Fibroblast of mammary gland (primary cell): ENCODE data around the gene ADI1.
A peak's percentile ranks its signal among the peaks of the same experiment; 100 is the strongest.

Source experiments
- DNase-seq: peaks from one replicate; pipeline ENCODE4 v3.0.0-alpha.2; 2010; ENCODE audit warnings: low read depth
- H3K4me3 ChIP-seq: 2 replicates; pipeline ENCODE4 v1.5.1; 2011; ENCODE audit warnings: low read depth, mild to moderate bottlenecking, low read length, moderate library complexity; ENCODE audit not compliant: control insufficient read depth
- CTCF ChIP-seq: conservative IDR thresholded peaks from 2 replicates; pipeline ENCODE4 v1.5.1; 2011; ENCODE audit warnings: low read depth, low read length, inconsistent platforms; ENCODE audit not compliant: control insufficient read depth, insufficient read depth

Gene ADI1

GRCh38 chr2:3553946-3554345 lies 34.6 kb upstream of the ADI1 start:
- no peak for DNase-seq
- no peak overlapping the region for H3K4me3 ChIP-seq
- no peak for TF ChIP-seq CTCF

- no peak overlapping the region for H3K4me3 ChIP-seq
- DNase-seq = peak; percentile 56
- no peak for TF ChIP-seq CTCF
These were observed 28.6 kb upstream of the ADI1 start for GRCh38 chr2:3547915-3548314.

DNA sequence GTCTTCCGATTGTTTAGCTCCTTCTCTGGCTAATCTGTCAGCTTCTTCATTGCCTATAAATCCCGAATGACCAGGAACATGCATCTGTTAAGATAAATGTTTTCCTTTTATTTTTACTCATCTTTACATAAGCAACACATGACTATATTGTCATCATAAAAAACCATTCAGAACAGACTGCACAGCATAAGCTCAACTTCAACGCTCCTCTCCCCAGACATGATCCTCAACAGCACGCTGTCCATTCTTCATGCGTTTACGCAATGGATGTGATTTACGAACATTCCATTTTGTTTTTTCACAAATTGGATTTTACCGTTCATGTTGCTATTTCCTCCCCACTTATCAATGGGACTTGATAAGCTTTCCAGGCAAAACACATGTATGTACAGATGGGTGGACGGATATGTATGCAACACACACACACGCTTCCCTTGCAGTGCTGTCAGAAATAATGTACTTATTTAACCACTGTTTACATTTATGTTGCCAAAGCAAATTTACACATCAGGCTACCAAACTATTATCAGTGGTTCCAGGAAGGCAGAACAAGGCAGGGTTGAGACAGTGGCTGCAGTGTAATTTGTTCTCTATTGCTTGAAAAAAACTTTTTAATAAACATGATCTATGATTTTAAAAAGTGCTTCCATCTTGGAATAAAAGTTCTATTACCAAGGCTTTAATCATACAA lies 26.6 kb upstream of the ADI1 start:
- no peak overlapping the region for H3K4me3 ChIP-seq
- DNase-seq = no peak
- no peak for TF ChIP-seq CTCF

GRCh38 chr2:3543023-3543683 lies 23.8 kb upstream of the ADI1 start:
- H3K4me3 ChIP-seq = no peak overlapping the region
- no peak for TF ChIP-seq CTCF
- no peak for DNase-seq

GRCh38 chr2:3542107-3542506 lies 22.8 kb upstream of the ADI1 start:
- no peak overlapping the region for H3K4me3 ChIP-seq
- DNase-seq = no peak
- TF ChIP-seq CTCF = no peak

GRCh38 chr2:3539836-3540235 lies 20.5 kb upstream of the ADI1 start:
- DNase-seq = no peak
- TF ChIP-seq CTCF = no peak

More at GRCh38 chr2:3539836-3540235, 20.5 kb upstream of the ADI1 start:
- H3K4me3 ChIP-seq = no peak overlapping the region
